Measurements from ENCODE around the gene ARMC3.
"Not testable (repeated sequence)": the region's sequence is repeated elsewhere in the genome, so short reads cannot be mapped to it uniquely, and the experiment has no call there.

ARMC3 gene

DNA sequence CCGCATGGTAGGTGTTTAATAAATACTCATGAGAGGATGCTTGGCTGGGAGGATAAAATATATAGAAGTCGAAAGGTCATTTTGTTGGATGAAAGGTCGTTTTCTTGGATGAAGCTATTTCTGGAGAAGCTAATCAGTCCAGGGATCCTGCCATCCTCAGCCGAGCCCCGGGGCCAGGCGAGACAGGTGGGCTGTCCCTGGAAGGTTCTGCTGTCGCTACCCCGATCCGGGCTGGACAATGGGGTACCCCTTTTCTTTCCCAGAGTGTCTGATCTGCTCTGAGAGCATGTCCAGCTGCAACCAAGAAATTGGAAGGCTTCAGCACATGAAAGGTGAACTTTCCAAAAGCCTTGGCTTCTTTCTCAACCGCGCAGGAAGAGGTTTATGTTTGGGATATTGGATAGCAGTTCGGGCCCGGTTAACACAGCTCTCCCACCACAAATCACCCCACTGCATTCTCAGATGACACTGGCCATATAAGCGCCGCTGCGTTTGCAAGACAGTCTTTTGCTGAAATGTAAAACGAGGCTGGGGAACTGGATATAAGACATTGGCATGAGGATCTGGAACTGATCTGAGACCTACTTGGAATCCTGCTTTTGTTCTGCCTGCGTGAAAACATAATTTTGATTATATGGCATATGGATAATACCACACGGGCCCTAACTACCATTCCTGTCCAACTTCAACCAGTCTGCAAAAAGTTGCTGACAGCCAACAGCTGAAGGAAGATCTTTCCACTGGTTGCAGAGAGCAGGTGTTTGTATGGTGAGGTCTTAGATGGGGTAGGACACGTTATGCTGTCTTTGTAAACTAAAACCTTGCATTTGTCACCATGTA is 136.3 kb downstream of the ARMC3 start:
- intact Hi-C loops (cut with DNase I): loop anchor here (10.0 kb wide), 1 partner anchor 69 kb away; no protein-coding TSS in a partner anchor
- no peak for DNase-seq

DNA sequence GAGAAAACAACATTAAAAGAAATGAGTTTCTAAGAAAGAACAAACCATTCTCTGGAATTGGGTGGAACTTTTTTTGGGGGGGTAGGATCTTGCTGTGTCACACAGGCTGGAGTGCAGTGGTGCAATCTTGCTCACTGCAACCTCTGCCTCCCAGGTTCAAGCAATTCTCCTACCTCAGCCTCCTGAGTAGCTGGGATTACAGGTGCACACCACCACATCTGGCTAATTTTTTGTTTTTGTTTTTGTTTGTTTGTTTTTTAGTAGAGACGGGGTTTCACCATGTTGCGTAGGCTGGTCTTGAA is 136.9 kb downstream of the ARMC3 start:
- not testable (repeated sequence) for DNase-seq
- intact Hi-C loops (cut with DNase I): loop anchor here (10.0 kb wide), 1 partner anchor 70 kb away; no protein-coding TSS in a partner anchor

- intact Hi-C loops (cut with DNase I): loop anchor here (10.0 kb wide), 1 partner anchor 71 kb away; no protein-coding TSS in a partner anchor
- peak; percentile 66 to 97 (median 90) for DNase-seq
Measured at GRCh38 chr10:23065181-23065948, 137.5 kb downstream of the ARMC3 start.

DNA sequence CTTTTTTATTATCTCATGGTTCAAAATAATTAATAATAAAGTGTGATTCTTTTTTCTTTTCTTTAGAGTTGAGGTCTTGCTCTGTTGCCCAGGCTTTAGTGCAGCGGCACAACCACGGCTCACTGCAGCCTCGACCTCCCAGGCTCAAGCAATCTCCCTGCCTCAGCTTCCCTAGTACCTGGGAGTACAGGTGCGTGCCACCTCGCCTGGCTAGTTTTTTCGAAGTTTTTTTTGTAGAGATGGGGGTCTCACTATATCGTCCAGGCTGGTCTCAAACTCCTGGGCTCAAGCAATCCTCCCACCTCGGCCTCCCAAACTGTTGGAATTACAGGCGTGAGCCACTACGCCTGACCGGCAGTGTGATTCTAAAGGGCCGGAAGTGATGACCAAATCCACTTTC is 139.5 kb downstream of the ARMC3 start:
- intact Hi-C loops (cut with DNase I): loop anchor here (10.0 kb wide), 1 partner anchor 73 kb away; no protein-coding TSS in a partner anchor
- DNase-seq: no peak

DNA sequence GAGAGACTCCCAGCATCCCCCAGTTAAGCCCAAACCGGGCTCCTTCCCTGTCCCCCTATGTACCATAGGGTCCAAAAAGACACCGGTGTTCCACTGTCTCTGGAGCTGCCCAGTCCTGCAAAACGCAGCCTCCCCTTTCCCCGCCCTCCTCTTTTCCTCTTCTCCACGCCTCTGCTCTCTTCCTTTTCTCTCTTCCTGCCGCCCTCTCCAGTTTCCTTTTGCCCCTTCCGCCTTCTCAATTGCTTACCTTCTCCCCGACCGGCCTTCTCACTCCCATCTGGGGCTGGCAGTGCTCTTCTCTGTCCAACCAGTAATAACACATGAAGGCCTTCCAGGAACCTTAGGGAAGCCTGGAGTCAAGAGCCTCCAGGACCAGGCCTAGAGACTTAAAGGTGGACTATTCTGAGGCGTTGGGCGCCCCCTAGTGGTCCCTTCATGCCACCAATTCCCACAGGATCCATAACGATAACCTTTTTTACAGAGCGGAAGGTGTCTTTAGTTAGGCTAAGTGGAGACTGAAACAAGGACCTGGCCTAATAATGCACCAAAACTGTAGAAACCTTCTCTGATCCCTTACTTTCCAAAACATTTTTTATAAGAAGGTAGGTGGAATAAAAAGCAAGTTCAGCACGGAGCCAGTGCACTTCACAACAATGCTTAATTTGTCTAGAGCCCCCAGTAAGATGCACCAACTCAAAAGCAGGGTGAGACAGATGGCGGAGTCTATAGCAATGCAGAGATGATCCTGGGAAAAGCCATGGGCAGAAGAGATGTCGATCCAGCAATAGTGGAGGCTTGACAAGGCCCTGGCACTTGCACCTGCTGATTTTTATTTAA is 140.3 kb downstream of the ARMC3 start:
- intact Hi-C loops (cut with DNase I): loop anchor here (10.0 kb wide), 1 partner anchor 73 kb away; no protein-coding TSS in a partner anchor
- peak; percentile 60 to 96 (median 86) for DNase-seq

- no peak for DNase-seq
- intact Hi-C loops (cut with DNase I): loop anchor here (10.0 kb wide), 1 partner anchor 74 kb away; no protein-coding TSS in a partner anchor
Measured at GRCh38 chr10:23069019-23069815, 141.4 kb downstream of the ARMC3 start.

DNA sequence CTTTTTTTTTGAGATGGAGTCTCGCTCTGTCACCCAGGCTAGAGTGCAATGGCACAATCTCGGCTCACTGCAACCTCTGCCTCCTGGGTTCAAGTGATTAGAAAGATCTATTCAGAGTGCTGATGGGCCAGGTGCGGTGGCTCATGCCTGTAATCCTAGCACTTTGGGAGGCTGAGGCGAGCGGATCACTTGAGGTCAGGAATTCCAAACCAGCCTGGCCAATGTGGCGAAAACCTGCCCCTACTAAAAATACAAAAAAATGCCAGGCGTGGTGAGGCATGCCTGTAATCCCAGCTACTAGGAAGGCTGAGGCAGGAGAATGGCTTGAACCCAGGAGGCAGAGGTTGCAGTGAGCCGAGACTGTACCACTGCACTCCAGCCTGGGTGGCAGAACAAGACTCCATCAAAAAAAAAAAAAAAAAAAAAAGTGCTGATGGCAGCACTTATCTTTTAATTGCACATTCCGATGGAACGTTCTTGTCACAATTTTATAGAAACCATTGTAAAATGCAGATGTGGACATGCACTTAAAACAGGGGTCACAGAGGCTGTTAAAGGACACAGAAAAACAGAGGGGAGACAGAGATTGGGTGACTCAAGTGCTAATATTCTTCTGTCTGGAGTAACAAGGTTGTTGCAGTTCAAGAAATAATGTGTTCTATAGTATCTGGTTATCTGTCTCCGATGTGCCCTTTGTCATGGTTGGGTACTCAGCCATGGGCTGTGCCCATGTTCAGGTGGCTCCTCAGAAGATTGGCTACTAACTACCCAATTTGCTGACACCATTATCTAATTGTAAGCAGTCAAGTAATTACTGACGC is 142.4 kb downstream of the ARMC3 start:
- DNase-seq; intact Hi-C loops (cut with DNase I): not testable (repeated sequence)

DNA sequence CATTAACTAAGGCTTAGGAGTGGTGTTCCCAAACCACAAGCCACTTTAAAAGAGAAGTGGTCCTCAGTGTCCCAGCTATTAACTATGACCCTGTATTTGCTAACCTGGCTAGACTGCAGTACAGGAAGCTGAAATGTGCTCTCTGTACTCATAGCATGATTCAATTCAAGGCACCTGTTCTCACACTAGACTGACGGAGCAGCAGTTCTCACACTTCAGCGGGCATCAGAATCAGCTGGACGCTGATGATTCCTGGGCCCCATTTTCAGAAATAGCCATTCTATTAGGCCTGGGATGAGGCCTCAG is 143.0 kb downstream of the ARMC3 start:
- DNase-seq: no peak
- intact Hi-C loops (cut with DNase I): no loop called here

DNA sequence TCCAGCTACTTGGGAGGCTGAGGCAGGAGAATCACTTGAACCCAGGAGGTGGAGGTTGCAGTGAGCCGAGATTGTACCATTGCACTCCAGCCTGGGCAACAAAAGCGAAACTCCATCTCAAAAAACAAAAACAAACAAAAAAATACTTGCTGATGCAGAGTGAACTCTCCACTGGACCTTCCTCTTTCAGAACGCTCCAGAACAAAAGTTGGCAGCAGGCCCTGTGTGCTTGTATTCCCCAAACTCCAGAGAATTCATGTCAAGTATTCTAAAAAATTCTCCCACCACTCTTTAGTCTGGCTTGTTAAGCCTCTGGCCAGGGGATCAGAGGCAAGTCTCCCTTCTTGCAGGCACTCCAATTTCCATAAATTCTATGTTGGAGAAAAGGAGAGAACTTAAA is 144.7 kb downstream of the ARMC3 start:
- intact Hi-C loops (cut with DNase I): not testable (repeated sequence)
- DNase-seq: peak in 2 of 42 donors; percentile 26 to 45

- intact Hi-C loops (cut with DNase I): no loop called here
- DNase-seq: no peak
Measured at GRCh38 chr10:23073527-23073926, 145.7 kb downstream of the ARMC3 start.

DNA sequence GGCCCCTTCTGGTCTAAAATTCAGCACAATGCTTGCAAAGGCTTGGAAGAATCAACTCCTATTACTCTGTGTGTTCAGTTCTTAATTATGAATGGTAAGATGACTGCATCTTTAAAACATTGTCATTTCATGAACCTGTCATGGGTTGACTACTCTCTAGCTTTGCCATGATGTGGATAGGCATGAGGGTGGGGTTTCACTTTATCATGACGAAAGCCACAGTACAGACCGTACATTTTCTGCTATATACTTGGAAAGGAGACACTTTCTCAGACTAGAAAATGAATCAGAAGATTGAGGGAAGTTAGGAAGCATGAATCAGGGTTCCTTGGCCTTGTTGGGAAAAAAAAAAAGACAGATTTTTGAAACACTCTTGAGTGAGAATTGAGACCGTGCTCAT is 147.8 kb downstream of the ARMC3 start:
- DNase-seq: no peak
- intact Hi-C loops (cut with DNase I): no loop called here

DNA sequence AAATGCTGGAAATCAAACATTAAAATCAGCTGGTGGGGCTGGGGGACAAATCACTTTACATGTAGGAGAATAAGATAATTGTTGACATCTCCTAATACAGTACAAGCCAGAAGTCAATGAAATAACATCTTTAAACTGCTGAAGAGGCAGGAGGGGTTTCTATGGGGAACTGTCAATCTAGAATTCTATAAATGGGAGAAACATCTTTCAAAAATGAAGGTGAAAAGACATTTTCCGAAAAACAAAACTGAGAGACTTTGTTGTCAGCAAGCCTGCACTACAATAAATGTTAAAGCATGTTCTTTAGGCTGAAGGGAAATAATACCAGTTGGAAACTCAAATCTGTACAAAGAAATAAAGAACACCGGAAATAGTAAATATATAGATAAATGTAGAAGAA is 150.3 kb downstream of the ARMC3 start:
- intact Hi-C loops (cut with DNase I): no loop called here
- no peak for DNase-seq

GRCh38 chr10:23079700-23080099 is 151.8 kb downstream of the ARMC3 start:
- intact Hi-C loops (cut with DNase I): no loop called here
- DNase-seq: no peak

GRCh38 chr10:23080262-23080661 is 152.4 kb downstream of the ARMC3 start:
- intact Hi-C loops (cut with DNase I): no loop called here
- no peak for DNase-seq

DNA sequence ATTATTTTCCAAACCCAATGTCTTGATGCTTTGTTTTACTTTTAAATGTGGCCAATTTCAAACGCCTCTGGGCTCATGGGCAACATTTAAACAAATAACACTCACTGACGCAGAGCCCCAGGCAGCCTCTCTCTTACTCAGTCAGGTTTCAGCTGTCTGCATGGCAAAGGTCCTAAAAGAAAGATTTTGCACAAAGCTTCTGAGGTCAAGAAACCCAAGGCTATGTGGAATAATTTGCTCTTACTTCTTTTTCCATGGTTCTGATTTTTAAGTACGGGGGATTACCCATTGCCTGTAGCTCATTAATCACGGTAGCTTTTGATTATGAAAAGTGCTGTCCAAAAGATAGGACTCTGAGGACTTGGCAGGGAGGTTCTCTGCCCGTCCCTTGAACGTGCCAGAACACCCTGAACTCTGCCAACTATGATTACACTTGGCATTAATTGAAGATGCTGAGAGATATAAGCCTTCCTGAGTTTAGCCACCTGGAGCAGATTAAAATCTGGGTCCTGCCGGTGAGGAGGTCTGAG is 153.4 kb downstream of the ARMC3 start:
- DNase-seq: no peak
- intact Hi-C loops (cut with DNase I): no loop called here

GRCh38 chr10:23081891-23082290 is 154.0 kb downstream of the ARMC3 start:
- DNase-seq: no peak
- intact Hi-C loops (cut with DNase I): no loop called here

Data from head of caudate nucleus (tissue), 42 donors.